Effector memory CD4-positive, alpha-beta T cell (primary cell): ENCODE results near the gene RNU5B-1.

ENCODE experiments used
- DNase-seq, 3 donors: peaks; one replicate each; pipeline ENCODE4 v3.0.0-alpha.2; 2020
- H3K27ac ChIP-seq: 2 replicates; pipeline ENCODE4 v1.7.0; 2013; ENCODE audit warnings: mild to moderate bottlenecking, low read length, moderate library complexity; ENCODE audit not compliant: insufficient read depth, poor library complexity, severe bottlenecking
- H3K27me3 ChIP-seq: replicated peaks from 2 replicates; pipeline ENCODE4 v1.7.0; 2013; ENCODE audit warnings: mild to moderate bottlenecking, low read length; ENCODE audit not compliant: insufficient read depth, control insufficient read depth, poor library complexity, severe bottlenecking
- H3K36me3 ChIP-seq: 2 replicates; pipeline ENCODE4 v1.7.0; 2013; ENCODE audit warnings: mild to moderate bottlenecking, low read length, moderate library complexity; ENCODE audit not compliant: control insufficient read depth, insufficient read depth
- H3K4me1 ChIP-seq: 2 replicates; pipeline ENCODE4 v1.7.0; 2013; ENCODE audit warnings: low read length, mild to moderate bottlenecking; ENCODE audit not compliant: control insufficient read depth, insufficient read depth, poor library complexity, severe bottlenecking
- H3K4me3 ChIP-seq: 2 replicates; pipeline ENCODE4 v1.7.0; 2013; ENCODE audit warnings: low read length, low read depth, mild to moderate bottlenecking; ENCODE audit not compliant: insufficient read depth, poor library complexity, severe bottlenecking
- H3K9me3 ChIP-seq: 2 replicates; pipeline ENCODE4 v1.7.0; 2013; ENCODE audit warnings: mild to moderate bottlenecking, low read length, moderate library complexity; ENCODE audit not compliant: control insufficient read depth

Gene RNU5B-1

GRCh38 chr15:65327651-65328393, 23.3 kb downstream of the RNU5B-1 start:
- H3K4me3 ChIP-seq: no peak overlapping the region
- no peaks in the 10 kb centered on the region for H3K9me3 ChIP-seq
- DNase-seq: no peak
- no peaks in the 10 kb centered on the region for H3K4me1 ChIP-seq
- no peaks in the 10 kb centered on the region for H3K27me3 ChIP-seq
- no peaks in the 10 kb centered on the region for H3K36me3 ChIP-seq
- H3K27ac ChIP-seq: no peak overlapping the region

GRCh38 chr15:65328506-65329287, 24.2 kb downstream of the RNU5B-1 start:
- no peaks in the 10 kb centered on the region for H3K4me1 ChIP-seq
- no peaks in the 10 kb centered on the region for H3K27me3 ChIP-seq

GRCh38 chr15:65329288-65329983, 25.0 kb downstream of the RNU5B-1 start:
- H3K36me3 ChIP-seq: no peaks in the 10 kb centered on the region
- DNase-seq: no peak
- H3K27me3 ChIP-seq: no peaks in the 10 kb centered on the region
- no peak overlapping the region for H3K4me3 ChIP-seq
- no peaks in the 10 kb centered on the region for H3K4me1 ChIP-seq
- no peaks in the 10 kb centered on the region for H3K9me3 ChIP-seq
- H3K27ac ChIP-seq: no peak overlapping the region

More at GRCh38 chr15:65328506-65329287, 24.2 kb downstream of the RNU5B-1 start:
- Histone ChIP-seq H3K27ac (no peak overlapping the region), H3K9me3 (no peaks in the 10 kb centered on the region), H3K4me3 (no peak overlapping the region), H3K36me3 (no peaks in the 10 kb centered on the region)
- DNase-seq: no peak

- Histone ChIP-seq H3K36me3 (no peaks in the 10 kb centered on the region), H3K4me1 (no peaks in the 10 kb centered on the region), H3K27me3 (no peaks in the 10 kb centered on the region), H3K9me3 (no peaks in the 10 kb centered on the region), H3K27ac (no peak overlapping the region), H3K4me3 (no peak overlapping the region)
- DNase-seq: no peak
Observed at GRCh38 chr15:65329984-65330735, 25.7 kb downstream of the RNU5B-1 start.

- no peaks in the 10 kb centered on the region for H3K36me3 ChIP-seq
- no peak overlapping the region for H3K27ac ChIP-seq
- H3K4me3 ChIP-seq: no peak overlapping the region
- no peaks in the 10 kb centered on the region for H3K4me1 ChIP-seq
- no peaks in the 10 kb centered on the region for H3K27me3 ChIP-seq
- DNase-seq: no peak
- no peaks in the 10 kb centered on the region for H3K9me3 ChIP-seq
Observed at GRCh38 chr15:65330934-65331645, 26.6 kb downstream of the RNU5B-1 start.

- no peaks in the 10 kb centered on the region for H3K36me3 ChIP-seq
- no peaks in the 10 kb centered on the region for H3K27me3 ChIP-seq
Observed at GRCh38 chr15:65331811-65332210, 27.3 kb downstream of the RNU5B-1 start.

GRCh38 chr15:65332391-65333147, 28.1 kb downstream of the RNU5B-1 start:
- no peak overlapping the region for H3K27ac ChIP-seq
- no peaks in the 10 kb centered on the region for H3K36me3 ChIP-seq
- H3K27me3 ChIP-seq: no peaks in the 10 kb centered on the region
- no peaks in the 10 kb centered on the region for H3K4me1 ChIP-seq
- H3K4me3 ChIP-seq: no peak overlapping the region
- H3K9me3 ChIP-seq: no peaks in the 10 kb centered on the region
- DNase-seq: no peak

More at GRCh38 chr15:65331811-65332210, 27.3 kb downstream of the RNU5B-1 start:
- Histone ChIP-seq H3K4me3 (no peak overlapping the region), H3K9me3 (no peaks in the 10 kb centered on the region), H3K4me1 (no peaks in the 10 kb centered on the region), H3K27ac (no peak overlapping the region)
- no peak for DNase-seq

GRCh38 chr15:65333148-65333820, 28.8 kb downstream of the RNU5B-1 start:
- DNase-seq: no peak
- Histone ChIP-seq H3K9me3 (no peaks in the 10 kb centered on the region), H3K27me3 (no peaks in the 10 kb centered on the region), H3K36me3 (no peaks in the 10 kb centered on the region), H3K27ac (no peak overlapping the region), H3K4me3 (no peak overlapping the region), H3K4me1 (no peaks in the 10 kb centered on the region)
